ENCODE results near the gene PRKN.

The PRKN gene

GRCh38 chr6:162053084-162053483, 674.5 kb downstream of the PRKN start:
- no peak for DNase-seq (ENCODE audit: low spot score)

GRCh38 chr6:162050579-162050978, 677.0 kb downstream of the PRKN start:
- no peak for DNase-seq (ENCODE audit: low spot score)

GRCh38 chr6:162046324-162046723, 681.2 kb downstream of the PRKN start:
- DNase-seq (ENCODE audit: low spot score) = no peak

- DNase-seq (ENCODE audit: low spot score) = no peak
Measured at GRCh38 chr6:162032620-162033019, 694.9 kb downstream of the PRKN start.

- no peak for DNase-seq (ENCODE audit: low spot score)
Measured at GRCh38 chr6:162029873-162030576, 697.5 kb downstream of the PRKN start.

- no peak for DNase-seq (ENCODE audit: low spot score)
Measured at GRCh38 chr6:162026843-162027242, 700.7 kb downstream of the PRKN start.

- DNase-seq (ENCODE audit: low spot score) = no peak
Measured at GRCh38 chr6:162026031-162026430, 701.5 kb downstream of the PRKN start.

GRCh38 chr6:162019349-162019748, 708.2 kb downstream of the PRKN start:
- no peak for DNase-seq (ENCODE audit: low spot score)

GRCh38 chr6:162017536-162017935, 710.0 kb downstream of the PRKN start:
- DNase-seq (ENCODE audit: low spot score) = no peak

- no peak for DNase-seq (ENCODE audit: low spot score)
Measured at GRCh38 chr6:162014069-162014811, 713.3 kb downstream of the PRKN start.

- DNase-seq (ENCODE audit: low spot score) = no peak
Measured at GRCh38 chr6:162005372-162005771, 722.2 kb downstream of the PRKN start.

- DNase-seq (ENCODE audit: low spot score) = no peak
Measured at GRCh38 chr6:161996783-161997182, 730.8 kb downstream of the PRKN start.

GRCh38 chr6:161985876-161986423, 741.6 kb downstream of the PRKN start:
- no peak for DNase-seq (ENCODE audit: low spot score)

GRCh38 chr6:161984713-161985112, 742.9 kb downstream of the PRKN start:
- DNase-seq (ENCODE audit: low spot score) = no peak

GRCh38 chr6:161976553-161976952, 751.0 kb downstream of the PRKN start:
- DNase-seq (ENCODE audit: low spot score) = no peak

- no peak for DNase-seq (ENCODE audit: low spot score)
Measured at GRCh38 chr6:161973064-161973463, 754.5 kb downstream of the PRKN start.

- DNase-seq (ENCODE audit: low spot score) = no peak
Measured at GRCh38 chr6:161971043-161971442, 756.5 kb downstream of the PRKN start.

- DNase-seq (ENCODE audit: low spot score) = no peak
Measured at GRCh38 chr6:161963634-161964234, 763.8 kb downstream of the PRKN start.

GRCh38 chr6:161963181-161963580, 764.4 kb downstream of the PRKN start:
- DNase-seq (ENCODE audit: low spot score) = no peak

- no peak for DNase-seq (ENCODE audit: low spot score)
Measured at GRCh38 chr6:161961796-161962195, 765.8 kb downstream of the PRKN start.

GRCh38 chr6:161961046-161961445, 766.5 kb downstream of the PRKN start:
- DNase-seq (ENCODE audit: low spot score) = no peak

GRCh38 chr6:161959072-161959471, 768.5 kb downstream of the PRKN start:
- DNase-seq (ENCODE audit: low spot score) = no peak

- DNase-seq (ENCODE audit: low spot score) = no peak
Measured at GRCh38 chr6:161956082-161956481, 771.5 kb downstream of the PRKN start.

All from NAMALWA (cell line).